Measurements from ENCODE around the gene SH3GL1.

SH3GL1 gene

DNA sequence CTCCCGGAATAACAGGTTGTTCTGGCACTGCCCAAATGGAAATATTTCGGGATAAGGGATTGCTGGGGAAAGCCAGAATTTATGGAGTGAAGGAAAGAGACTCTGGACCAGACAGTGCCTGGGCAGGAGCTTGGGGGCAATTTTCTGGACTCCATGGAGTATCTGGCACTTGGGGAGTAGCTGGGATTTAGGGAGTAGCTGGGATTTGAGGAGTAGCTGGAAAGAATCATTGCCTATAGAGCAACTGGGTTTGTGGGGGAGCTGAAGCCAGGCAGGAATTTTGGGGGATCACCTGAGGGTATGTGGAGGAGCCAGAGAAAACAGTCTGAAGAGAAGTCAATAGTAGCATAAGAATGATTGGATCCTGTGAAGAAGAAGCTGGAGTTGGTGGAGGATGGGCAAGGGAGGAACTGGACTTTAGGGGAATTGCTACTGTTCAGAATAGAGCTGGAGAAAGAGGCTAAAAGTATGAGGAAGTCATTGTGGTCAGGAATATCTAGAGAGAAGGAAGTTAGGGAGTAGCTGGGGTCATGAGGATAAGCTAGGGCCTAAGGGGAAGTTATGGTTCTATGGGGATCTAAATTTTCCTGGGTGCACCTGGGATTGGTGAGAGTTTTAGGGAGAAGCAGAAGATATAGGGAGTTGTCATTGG is 81.2 kb downstream of the SH3GL1 start:
- TF ChIP-seq EZH2phosphoT487 (IDR thresholded peaks at IDR 0.05; ENCODE audit: low read length): no peak
- TF ChIP-seq, protein P1, sequence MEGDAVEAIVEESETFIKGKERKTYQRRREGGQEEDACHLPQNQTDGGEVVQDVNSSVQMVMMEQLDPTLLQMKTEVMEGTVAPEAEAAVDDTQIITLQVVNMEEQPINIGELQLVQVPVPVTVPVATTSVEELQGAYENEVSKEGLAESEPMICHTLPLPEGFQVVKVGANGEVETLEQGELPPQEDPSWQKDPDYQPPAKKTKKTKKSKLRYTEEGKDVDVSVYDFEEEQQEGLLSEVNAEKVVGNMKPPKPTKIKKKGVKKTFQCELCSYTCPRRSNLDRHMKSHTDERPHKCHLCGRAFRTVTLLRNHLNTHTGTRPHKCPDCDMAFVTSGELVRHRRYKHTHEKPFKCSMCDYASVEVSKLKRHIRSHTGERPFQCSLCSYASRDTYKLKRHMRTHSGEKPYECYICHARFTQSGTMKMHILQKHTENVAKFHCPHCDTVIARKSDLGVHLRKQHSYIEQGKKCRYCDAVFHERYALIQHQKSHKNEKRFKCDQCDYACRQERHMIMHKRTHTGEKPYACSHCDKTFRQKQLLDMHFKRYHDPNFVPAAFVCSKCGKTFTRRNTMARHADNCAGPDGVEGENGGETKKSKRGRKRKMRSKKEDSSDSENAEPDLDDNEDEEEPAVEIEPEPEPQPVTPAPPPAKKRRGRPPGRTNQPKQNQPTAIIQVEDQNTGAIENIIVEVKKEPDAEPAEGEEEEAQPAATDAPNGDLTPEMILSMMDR (IDR thresholded peaks at IDR 0.05; ENCODE audit: low read length): no peak
- no peak for TF ChIP-seq EZH2 (optimal IDR thresholded peaks at IDR 0.05; ENCODE audit: low read depth, low read length)
- H3K27ac ChIP-seq (ENCODE audit: low read length): no peak overlapping the region
- no peak for DNase-seq
- H3K4me1 ChIP-seq (ENCODE audit: low read length): no peaks in the 10 kb centered on the region
- no peaks in the 10 kb centered on the region for H3K36me3 ChIP-seq (replicated peaks; ENCODE audit: insufficient read depth, low read length)
- H3K4me2 ChIP-seq (ENCODE audit: low read depth, low read length): no peak overlapping the region
- H3K9me2 ChIP-seq (replicated peaks; ENCODE audit: insufficient read depth, low read length): no peaks in the 10 kb centered on the region
- no peak overlapping the region for H2AFZ ChIP-seq (ENCODE audit: low read length)
- H3F3A ChIP-seq (ENCODE audit: insufficient read depth, low read length): no peaks in the 10 kb centered on the region
- H3K9ac ChIP-seq (ENCODE audit: low read length): no peak overlapping the region
- H3K79me2 ChIP-seq (ENCODE audit: low read length): no peaks in the 10 kb centered on the region
- H3K4me3 ChIP-seq (ENCODE audit: low read length): no peak overlapping the region
- no peaks in the 10 kb centered on the region for H3K9me3 ChIP-seq (replicated peaks; ENCODE audit: insufficient read depth, low read length)
- peaks cover 63% of the 10 kb centered on the region for H3K27me3 ChIP-seq (replicated peaks; ENCODE audit: insufficient read depth, low read length)
- no peaks in the 10 kb centered on the region for H4K20me1 ChIP-seq (ENCODE audit: insufficient read depth, low read length)

DNA sequence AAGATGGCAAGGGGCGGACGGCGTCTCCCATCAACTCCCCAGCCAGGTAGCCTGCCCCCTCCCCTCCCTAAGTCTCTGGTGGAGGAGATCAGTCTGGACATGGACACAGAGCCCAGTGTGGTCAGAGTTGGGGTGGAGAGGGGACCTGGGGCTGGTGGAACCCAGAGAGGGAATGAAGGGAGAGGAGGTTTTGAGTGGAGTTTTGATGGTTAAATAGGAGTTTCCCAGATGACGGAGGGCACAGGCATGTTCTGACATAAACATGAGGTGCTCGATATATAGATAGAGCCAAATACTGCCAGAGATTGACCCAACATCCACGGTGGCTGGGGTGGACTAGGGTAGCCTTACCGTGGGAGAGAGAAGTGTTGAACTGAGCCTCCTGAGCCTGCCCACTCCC is 81.9 kb downstream of the SH3GL1 start:
- Histone ChIP-seq H3F3A (ENCODE audit: insufficient read depth, low read length) (no peaks in the 10 kb centered on the region), H3K79me2 (ENCODE audit: low read length) (no peaks in the 10 kb centered on the region), H3K36me3 (replicated peaks; ENCODE audit: insufficient read depth, low read length) (no peaks in the 10 kb centered on the region), H3K27ac (ENCODE audit: low read length) (no peak overlapping the region), H3K4me1 (ENCODE audit: low read length) (no peaks in the 10 kb centered on the region), H3K9me2 (replicated peaks; ENCODE audit: insufficient read depth, low read length) (no peaks in the 10 kb centered on the region), H3K9me3 (replicated peaks; ENCODE audit: insufficient read depth, low read length) (no peaks in the 10 kb centered on the region), H3K4me3 (ENCODE audit: low read length) (no peak overlapping the region), H3K4me2 (ENCODE audit: low read depth, low read length) (no peak overlapping the region), H3K9ac (ENCODE audit: low read length) (no peak overlapping the region), H4K20me1 (ENCODE audit: insufficient read depth, low read length) (no peaks in the 10 kb centered on the region), H3K27me3 (replicated peaks; ENCODE audit: insufficient read depth, low read length) (peaks cover 62% of the 10 kb centered on the region), H2AFZ (ENCODE audit: low read length) (no peak overlapping the region)
- TF ChIP-seq EZH2 (optimal IDR thresholded peaks at IDR 0.05; ENCODE audit: low read depth, low read length): no peak
- TF ChIP-seq EZH2phosphoT487 (IDR thresholded peaks at IDR 0.05; ENCODE audit: low read length): no peak
- TF ChIP-seq, protein P1 (IDR thresholded peaks at IDR 0.05; ENCODE audit: low read length): no peak
- DNase-seq: no peak

DNA sequence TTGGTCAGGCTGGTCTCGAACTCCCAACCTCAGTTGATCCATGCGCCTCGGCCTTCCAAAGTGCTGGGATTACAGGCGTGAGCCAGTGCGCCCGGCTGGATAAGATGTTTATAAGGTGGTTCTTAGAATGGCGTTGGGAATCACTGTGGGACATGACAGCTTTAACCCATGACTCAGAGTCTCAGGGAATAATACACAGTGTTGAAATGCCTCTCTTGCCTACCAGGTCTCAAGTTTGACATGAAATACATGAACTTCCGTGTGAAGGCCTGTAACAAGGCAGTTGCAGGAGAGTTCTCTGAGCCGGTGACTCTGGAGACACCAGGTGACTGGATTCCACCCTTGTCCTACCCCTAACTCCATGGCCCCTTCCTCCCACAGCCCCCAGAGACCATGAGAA is 83.4 kb downstream of the SH3GL1 start:
- no peaks in the 10 kb centered on the region for H3K4me1 ChIP-seq (ENCODE audit: low read length)
- no peaks in the 10 kb centered on the region for H3K9me3 ChIP-seq (replicated peaks; ENCODE audit: insufficient read depth, low read length)
- no peak overlapping the region for H3K9ac ChIP-seq (ENCODE audit: low read length)
- no peak overlapping the region for H3K4me3 ChIP-seq (ENCODE audit: low read length)
- no peak overlapping the region for H3K4me2 ChIP-seq (ENCODE audit: low read depth, low read length)
- H3F3A ChIP-seq (ENCODE audit: insufficient read depth, low read length): no peaks in the 10 kb centered on the region
- TF ChIP-seq, protein P1 (IDR thresholded peaks at IDR 0.05; ENCODE audit: low read length): no peak
- TF ChIP-seq EZH2 (optimal IDR thresholded peaks at IDR 0.05; ENCODE audit: low read depth, low read length) (no peak), EZH2phosphoT487 (IDR thresholded peaks at IDR 0.05; ENCODE audit: low read length) (no peak)
- no peak for DNase-seq
- H3K27me3 ChIP-seq (replicated peaks; ENCODE audit: insufficient read depth, low read length): peaks cover 63% of the 10 kb centered on the region
- H4K20me1 ChIP-seq (ENCODE audit: insufficient read depth, low read length): no peaks in the 10 kb centered on the region
- H3K79me2 ChIP-seq (ENCODE audit: low read length): no peaks in the 10 kb centered on the region
- no peak overlapping the region for H3K27ac ChIP-seq (ENCODE audit: low read length)
- H2AFZ ChIP-seq (ENCODE audit: low read length): no peak overlapping the region
- no peaks in the 10 kb centered on the region for H3K36me3 ChIP-seq (replicated peaks; ENCODE audit: insufficient read depth, low read length)
- no peaks in the 10 kb centered on the region for H3K9me2 ChIP-seq (replicated peaks; ENCODE audit: insufficient read depth, low read length)
